AG08396 (cell line): ENCODE measurements around the gene CKAP5.
"Not testable (repeated sequence)": the region's sequence is repeated elsewhere in the genome, so short reads cannot be mapped to it uniquely, and the experiment has no call there.

Experiments
- DNase-seq: peaks from one replicate; pipeline ENCODE4 v3.0.0; 2012; ENCODE audit warnings: low spot score, mixed read lengths

The CKAP5 gene

DNA sequence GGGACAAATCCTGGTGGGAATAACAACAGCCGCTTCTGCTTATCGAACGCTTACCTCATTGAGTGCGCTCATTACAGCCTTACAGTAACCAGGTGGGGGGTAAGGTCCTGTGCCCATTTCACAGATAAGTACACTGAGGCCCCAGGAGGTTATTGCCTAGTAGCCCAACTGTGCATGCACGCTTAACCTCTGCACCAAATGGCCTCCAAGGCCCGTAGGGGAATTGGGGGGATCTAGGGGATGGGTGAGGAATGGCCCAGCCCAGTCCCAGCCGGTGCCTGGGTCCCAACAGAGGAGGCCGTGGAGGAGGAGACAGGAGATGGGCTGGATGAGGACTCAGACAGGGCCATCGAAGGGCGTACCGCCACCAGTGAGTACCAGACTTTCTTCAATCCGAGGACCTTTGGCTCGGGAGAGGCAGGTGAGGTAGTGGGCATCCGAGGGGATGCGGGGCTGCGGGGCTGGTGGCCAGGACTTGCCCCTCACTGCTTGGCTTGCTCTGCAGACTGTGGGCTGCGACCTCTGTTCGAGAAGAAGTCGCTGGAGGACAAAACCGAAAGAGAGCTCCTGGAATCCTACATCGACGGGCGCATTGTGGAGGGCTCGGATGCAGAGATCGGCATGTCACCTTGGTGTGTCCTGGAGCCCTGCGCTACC is 119.7 kb downstream of the CKAP5 start:
- no peak for DNase-seq

DNA sequence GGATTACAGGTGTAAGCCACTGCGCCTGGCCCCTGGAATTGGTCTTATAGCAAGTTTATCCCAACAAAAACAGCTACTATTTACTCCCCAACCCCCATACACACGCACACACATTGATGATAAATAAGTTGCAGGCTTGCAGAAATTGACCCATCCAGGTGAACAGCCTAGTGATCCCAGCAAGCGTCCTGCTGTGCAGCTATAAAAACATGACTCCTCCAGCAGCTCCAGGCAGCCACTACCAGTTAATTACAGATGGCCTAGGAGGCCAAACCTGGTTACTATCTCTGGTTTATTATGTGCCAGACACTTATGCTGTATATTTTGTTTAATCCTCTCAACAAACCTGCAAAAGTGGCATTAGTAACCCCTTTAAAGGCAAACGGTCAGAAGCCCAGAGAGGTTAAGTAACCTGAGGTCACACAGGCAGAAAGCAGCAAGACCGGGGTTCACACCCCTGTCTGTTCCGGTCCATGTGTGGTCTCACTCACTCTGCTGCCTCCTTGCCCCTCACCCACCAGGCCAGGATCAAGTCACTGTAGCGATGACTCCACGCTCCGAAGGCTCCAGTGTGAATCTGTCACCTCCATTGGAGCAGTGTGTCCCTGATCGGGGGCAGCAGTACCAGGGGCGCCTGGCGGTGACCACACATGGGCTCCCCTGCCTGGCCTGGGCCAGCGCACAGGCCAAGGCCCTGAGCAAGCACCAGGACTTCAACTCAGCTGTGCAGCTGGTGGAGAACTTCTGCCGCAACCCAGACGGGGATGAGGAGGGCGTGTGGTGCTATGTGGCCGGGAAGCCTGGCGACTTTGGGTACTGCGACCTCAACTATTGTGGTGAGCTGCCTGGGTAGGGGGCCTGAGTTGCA is 120.5 kb downstream of the CKAP5 start:
- DNase-seq: no peak

DNA sequence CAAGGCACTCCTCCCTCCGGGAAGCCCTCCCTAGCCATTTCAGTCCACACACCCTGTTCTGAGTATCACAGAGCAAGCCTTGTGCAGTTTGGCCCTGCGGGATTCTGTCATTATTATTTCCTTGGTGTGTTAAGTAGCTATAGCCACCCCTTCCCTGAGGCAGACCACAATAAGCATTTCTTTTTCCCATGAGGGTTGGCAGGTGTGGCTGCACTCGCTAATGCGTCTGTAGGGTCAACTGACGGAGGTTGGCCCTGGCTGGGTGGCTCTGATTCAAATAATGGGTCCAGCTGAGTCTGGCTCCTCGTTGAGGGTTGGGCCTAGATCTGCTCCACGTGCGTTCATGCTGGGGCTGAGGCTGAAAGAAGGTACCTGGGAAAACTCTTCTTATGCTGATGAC is 122.0 kb downstream of the CKAP5 start:
- no peak for DNase-seq

DNA sequence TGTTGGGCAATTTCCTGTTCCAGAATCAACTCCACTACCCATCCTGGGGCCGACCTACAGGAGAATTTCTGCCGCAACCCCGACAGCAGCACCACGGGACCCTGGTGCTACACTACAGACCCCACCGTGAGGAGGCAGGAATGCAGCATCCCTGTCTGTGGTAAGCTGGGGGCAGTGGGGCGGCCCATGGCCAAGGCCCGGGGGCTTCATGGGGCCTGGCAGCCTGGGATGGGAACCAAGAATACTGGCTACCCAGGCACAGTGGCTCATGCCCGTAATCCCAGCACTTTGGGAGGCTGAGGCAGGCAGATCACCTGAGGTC is 122.8 kb downstream of the CKAP5 start:
- no peak for DNase-seq

DNA sequence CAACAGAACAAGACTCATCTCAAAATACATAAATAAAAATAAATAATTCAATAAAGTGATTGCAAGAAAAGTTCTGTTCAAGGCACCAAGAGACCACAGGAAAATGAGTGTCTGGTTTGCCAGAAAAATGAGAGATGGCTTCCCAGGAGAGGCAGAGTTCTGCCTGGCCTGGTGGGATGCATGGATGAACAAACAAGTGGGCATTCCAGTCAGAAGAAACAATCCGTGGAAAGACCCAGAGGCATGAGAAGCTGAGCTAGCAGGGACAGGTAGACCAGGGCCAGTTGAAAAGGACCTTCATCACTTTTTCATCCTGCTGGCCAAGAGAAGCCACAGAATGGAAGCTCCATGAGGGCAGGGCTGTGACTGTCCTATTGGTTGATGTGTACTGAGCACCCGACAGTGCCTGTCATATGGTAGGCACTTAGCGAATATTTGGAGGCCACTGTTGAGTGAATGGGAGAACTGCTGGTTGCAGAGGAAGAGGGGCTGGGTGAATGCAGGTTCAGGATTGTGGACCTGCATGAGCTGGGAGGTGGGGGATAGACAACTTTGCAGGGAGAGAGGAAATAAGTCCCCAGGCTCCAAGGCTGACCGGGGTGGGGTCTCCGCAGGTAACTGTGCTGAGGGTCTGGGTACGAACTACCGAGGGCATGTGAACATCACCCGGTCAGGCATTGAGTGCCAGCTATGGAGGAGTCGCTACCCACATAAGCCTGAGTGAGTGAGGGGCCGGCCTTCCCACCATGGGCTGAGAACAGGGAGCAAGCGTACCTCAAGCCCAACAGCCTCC is 123.3 kb downstream of the CKAP5 start:
- DNase-seq: no peak

DNA sequence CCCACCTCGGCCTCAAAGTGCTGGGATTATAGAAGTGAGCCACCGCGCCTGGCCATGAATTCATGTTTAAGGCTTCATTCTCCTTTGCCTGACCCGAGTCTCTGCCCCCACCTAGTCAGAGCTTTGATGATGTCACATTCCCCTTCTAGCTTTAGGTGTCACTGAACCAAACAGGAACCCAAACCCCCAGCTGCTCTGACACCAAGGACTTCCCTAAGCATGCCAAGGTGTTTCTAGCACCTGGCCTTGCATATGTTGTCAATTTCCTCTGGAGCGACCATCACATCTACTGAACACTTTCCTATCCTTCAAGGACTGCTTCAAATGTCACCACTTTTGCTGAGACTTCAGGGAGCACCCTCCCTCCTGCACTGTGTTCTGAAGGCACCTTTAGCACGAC is 124.8 kb downstream of the CKAP5 start:
- DNase-seq: no peak

DNA sequence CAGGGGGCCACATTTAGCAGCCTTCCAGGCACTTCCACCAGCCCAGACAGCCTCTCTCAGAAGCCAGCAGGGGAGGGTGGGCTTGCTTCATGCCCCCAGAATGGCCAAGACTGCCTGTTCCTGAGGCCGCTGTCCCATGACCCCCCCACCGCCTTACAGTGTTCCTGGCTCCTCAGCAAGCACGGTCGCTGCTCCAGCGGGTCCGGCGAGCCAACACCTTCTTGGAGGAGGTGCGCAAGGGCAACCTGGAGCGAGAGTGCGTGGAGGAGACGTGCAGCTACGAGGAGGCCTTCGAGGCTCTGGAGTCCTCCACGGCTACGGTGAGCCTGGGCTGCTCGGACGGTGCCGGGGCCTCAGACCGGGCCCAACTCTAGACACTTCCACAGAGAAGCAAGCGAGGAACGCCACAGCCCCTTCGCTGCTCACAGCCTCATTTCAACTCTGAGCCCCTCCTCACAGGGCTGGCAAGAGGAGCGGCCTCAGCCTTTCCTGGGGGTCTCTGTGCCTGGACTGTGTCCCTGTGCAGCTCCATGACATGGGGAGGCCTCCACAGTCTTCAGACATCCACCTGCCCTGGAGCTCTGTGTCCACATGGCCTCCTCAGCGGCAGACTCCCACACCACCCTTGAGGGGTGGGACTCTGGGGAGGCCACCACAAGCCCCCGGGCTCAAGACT is 126.4 kb downstream of the CKAP5 start:
- DNase-seq: no peak

DNA sequence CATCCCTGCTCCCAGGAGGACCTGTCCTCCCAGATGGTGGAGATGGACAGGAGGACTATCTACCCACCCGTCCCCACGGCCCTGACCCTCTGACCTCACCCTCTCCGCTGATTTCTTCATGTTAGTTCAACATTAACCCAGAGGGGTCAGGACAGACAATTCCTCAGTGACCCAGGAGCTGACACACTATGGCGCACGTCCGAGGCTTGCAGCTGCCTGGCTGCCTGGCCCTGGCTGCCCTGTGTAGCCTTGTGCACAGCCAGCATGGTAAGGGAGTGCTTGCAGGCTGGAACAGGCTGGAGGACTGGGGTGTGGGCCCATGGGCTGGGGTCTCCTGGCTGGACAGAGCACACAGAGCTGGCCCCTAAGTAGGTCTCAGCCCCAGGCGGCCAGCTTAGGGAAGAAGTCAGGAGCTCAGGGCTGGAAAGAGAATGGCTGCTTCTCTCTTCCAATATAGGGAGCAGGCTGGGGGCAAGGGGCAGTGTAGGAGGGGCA is 127.0 kb downstream of the CKAP5 start, which contains the start of gene F2:
Gene F2 (plus strand): TSS at position 166 of the 495 bp plus-strand sequence. CDS start 23 bp downstream, at position 189.
- DNase-seq: no peak

DNA sequence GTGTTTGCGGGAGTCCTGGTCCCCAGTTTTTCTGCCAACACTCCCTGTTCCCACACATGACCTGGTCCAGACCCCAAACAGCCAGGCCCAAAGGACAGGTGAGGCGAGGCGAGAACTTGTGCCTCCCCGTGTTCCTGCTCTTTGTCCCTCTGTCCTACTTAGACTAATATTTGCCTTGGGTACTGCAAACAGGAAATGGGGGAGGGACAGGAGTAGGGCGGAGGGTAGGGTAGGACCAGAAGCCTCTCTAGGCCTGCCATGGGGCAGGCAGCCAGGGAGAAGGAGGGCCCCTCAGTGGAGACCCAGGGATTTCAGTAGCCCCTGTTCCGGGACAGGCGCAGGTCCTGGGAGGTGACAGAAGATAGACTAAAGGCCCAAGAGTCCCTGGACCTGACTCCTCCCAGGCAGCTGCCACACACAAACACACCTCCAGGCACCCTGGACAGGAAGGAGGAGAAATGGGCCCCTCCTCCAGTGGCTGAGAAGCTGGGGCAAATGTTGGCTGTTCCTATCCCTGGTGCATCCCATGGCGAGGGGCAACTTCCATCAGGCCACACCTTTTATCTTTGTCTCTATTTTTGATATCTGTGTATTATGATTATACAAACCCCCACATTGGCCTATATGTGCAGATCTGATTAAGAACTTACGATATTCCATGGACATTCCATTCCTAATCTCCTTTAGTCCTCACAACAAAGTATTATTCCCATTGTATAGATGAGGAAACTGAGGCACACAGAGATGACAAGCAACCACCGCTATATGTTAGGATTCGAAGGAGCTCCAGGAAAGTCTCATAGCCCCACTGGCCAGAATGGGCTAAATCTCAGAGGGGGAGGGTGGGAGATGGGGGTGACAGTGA is 127.7 kb downstream of the CKAP5 start:
- DNase-seq: no peak

DNA sequence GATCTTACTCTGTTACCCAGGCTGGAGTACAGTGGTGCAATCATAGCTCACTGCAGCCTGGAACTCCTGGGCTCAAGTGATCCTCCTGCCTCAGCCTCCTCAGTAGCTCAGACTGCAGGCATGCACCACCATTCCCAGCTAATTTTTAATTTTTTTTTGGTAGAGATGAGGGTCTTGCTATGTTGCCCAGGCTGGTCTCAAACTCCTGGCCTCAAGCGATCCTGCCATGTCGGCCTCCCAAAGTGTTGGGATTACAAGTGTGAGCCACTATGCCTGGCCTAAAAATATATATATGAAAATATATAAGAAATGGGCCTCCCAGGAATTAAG is 128.3 kb downstream of the CKAP5 start:
- DNase-seq: not testable (repeated sequence)

DNA sequence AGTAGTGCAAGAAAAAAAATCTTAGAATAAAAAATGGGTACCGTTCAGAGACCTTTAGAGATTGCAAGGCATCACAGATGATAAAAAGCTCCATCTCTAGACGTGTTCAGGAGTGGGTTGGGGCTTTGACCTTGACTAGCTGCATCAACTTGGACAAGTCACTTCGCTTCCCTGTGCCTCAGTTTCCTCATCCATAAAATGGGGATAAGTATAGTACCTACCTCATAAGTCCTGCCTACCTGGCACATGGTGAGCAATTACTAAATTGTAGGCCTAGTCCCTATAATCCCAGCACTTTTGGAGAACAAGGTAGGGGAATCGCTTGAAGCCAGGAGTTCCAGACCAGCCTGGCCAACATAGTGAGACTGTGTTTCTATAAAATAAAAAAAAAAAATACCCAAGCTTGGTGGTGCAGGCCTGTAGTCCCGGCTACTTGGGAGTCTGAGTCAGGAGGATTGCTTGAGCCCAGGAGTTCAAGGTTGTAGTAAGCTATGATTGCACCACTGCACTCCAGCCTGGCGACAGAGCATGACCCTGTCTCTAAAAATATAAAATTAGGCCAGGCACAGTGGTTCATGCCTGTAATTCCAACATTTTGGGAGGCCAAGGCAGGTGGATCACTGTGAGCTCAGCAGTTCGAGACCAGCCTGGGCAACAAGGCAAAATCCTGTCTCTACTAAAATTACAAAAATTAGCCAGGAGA is 133.1 kb downstream of the CKAP5 start:
- DNase-seq: no peak

DNA sequence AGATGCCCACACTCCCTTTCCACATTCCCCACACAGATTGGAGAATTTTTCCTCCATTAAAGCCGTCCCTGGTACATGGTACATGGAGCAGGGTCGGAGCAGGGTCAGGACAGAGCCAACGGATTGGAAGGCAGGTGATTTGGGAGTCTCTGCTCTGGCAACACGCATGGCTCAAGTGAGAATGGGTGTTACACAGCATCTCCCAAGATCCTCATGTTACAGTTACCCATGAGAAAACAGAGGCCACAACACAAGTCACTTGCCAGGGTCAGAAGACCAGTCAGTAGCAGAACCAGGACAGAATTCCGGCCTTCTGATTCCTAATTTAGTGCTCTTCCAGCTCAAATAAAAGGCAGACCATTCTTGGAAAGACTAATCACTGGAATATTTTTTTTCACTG is 134.8 kb downstream of the CKAP5 start:
- DNase-seq: no peak

DNA sequence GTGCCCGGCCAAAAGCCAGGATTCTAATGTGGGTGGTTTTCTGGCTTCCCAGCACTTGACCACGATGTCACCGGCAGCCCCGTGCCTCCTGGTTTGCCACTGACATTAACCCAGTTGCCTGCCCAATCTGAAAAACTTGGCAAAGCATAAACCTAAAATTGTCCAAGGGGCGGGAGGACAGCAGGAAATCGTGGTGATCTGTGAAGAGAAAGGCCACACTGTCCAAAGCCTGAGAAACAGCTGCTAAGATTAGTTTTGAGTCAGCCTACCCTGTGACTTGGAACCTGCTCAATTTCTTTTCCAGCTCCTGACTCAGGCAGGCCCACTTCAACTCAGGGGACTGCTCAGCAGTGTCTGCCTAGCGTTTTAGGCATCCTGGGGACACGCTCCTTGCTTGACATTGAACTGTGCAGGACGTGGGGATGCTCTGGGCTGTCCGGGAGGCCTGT is 135.2 kb downstream of the CKAP5 start:
- DNase-seq: peak; percentile 86

DNA sequence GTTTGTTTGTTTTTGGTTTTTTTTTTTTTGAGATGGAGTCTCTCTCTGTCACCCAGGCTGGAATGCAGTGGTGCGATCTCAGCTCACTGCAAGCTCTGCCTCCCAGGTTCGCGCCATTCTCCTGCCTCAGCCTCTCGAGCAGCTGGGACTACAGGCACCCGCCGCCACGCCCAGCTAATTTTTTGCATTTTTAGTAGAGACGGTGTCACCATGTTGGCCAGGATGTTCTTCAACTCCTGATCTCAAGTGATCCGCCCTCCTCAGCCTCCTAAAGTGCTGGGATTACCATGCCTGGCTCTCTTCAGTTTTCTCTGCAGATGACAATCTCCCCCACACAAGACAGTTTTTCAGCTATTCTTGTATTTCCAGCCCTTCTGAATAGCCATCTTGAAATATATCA is 136.7 kb downstream of the CKAP5 start:
- not testable (repeated sequence) for DNase-seq

DNA sequence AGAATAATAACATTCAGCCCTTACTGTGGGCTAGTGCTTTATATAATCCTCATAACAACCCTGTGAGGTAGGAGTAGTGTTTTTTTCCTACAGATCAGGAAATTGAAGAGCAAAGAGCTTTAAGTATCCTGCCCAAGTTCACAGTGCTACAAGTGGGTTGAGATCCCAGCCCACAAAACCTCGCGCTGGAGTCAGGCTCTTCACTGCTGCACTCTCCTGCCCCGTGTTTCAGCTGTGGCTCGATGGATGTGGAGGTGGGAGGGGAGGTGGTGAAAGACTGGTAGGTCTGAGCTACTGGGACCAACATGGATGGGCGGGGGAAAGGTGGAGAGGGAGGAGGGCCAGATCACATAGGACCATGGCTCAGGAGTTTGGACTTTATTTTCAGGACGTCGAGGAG is 139.2 kb downstream of the CKAP5 start:
- DNase-seq: no peak

DNA sequence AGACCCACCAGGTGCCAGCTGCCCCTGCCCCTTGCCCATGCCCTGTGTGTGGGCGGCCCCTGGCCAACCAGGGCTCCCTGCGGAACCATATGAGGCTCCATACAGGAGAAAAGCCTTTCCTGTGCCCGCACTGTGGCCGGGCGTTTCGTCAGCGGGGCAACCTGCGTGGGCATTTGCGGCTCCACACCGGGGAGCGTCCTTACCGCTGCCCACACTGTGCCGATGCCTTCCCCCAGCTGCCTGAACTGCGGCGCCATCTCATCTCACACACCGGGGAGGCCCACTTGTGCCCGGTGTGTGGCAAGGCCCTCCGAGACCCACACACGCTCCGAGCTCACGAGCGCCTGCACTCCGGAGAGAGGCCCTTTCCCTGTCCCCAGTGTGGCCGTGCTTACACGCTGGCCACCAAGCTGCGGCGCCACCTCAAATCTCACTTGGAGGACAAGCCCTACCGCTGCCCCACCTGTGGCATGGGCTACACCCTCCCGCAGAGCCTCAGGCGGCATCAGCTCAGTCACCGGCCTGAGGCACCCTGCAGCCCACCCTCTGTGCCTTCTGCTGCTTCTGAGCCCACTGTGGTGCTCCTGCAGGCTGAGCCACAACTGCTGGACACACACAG is 140.9 kb downstream of the CKAP5 start:
- no peak for DNase-seq

DNA sequence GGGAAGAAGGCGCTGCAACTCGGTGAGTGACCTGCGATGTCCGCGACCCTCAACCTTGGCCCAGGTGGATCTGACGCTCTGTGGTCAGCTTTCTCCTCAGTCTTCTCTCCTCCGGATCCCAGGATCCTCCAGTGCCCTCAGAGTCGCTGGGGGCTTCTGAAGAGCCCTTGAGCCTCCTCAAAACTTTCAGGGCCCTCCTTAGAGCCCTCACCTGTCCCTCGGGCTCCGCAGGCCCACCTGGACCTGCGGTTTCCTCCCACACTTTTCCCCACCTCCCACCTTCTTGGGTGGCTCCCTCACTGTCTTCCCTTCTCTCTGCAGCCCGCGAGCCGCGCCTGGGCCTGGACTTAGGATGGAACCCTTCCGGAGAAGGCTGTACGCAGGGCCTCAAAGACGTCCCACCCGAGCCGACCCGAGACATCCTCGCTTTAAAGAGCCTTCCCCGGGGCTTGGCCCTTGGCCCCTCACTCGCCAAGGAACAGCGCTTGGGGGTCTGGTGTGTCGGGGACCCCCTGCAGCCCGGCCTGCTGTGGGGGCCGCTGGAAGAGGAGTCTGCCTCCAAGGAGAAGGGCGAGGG is 144.9 kb downstream of the CKAP5 start:
- DNase-seq: no peak

DNA sequence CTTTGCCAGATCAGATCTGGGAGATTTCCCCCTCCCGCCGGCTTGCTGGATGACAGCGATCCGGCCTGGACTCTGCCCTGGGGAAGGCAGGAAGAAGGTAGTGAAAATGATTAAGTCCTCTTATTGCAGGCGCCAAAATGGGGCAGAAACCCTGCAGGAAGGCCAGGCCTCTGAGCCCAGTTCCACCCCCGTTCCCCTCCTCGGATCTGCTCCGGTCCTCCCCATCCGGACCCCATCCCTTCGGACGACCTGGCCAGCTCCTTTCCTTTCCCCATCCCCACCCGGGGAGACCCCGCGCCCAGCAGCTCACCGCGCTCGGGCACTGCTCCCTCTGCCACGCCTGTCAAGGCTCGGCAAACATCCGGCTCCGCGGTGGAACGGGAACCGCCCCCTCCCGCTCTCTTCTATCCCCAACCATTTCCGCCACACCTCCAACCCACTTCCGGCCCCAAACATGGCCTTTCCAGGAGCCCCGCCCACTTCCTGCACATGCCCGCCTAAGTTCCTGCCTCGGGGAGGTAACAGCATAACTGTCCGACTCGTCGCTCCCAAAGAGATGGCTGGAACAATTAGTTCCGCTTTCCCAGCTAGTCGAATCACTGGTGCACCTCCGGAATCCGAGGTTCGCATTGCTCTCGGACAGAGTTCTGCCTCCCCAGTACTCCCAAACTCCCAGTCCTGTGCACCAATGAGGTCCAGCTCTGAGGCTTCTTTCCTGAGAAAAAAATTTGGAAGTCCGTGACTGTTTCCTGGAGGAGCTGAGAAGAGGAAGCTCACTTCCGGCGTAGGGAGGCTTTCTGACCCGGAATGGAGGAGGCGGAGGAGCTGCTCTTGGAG is 145.6 kb downstream of the CKAP5 start, which contains the start of the genes ARHGAP1 and ZNF408:
Gene ARHGAP1 (minus strand): TSS at position 379 of the 837 bp plus-strand sequence. CDS start 4,512 bp downstream, outside the sequence.
Gene ZNF408 (plus strand): TSS at position 791 of the 837 bp plus-strand sequence. CDS start 17 bp downstream, at position 808.
- peak; percentile 94 for DNase-seq
